Measurements from ENCODE around the gene TAB2. TPM values are rescaled to one million over a fixed set of nuclear protein-coding genes. Genes with fewer than 3 reads are reported as not detected.

Gene TAB2
- total RNA-seq, 1 experiment from 2014 or later = 56.2 TPM

DNA sequence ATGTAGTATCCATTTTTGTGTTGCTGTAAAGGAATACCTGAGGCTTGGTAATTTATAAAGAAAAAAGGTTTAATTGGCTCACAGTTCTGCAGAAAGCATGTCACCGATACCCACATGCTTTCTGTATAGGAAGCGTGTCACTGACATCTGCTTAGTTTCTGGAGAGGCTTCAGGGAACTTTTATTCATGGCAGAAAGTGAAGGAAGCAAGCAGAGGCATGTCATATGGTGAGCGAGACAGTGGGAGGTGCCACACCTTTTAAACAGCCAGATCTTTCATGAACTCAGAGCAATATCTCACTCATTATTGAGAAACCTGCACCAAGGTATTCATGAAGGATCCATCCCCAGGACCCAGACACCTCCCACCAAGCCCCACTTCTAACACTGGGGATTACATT lies 86.0 kb downstream of the TAB2 start:
- Histone ChIP-seq H3K56ac (ENCODE audit: insufficient read length, low read depth, low read length) (no peak overlapping the region), H3K23me2 (ENCODE audit: insufficient read length, low read depth, low read length, poor library complexity, severe bottlenecking) (no peaks in the 10 kb centered on the region), H2BK120ac (ENCODE audit: low read depth, low read length, poor library complexity, severe bottlenecking) (no peak overlapping the region), H2BK12ac (ENCODE audit: insufficient read length, low read depth, low read length) (no peak overlapping the region), H3K27me3 (ENCODE audit: insufficient read depth, low read length) (no peaks in the 10 kb centered on the region), H3K14ac (ENCODE audit: insufficient read depth, low read length) (no peak overlapping the region), H4K20me1 (ENCODE audit: control insufficient read depth, insufficient read depth, insufficient read length) (no peaks in the 10 kb centered on the region), H4K8ac (replicated peaks; ENCODE audit: insufficient read length, low read depth, low read length) (no peak overlapping the region), H2AFZ (ENCODE audit: low read length) (no peak overlapping the region), H3K4me2 (ENCODE audit: insufficient read depth, insufficient read length, low read length) (no peak overlapping the region), H3K79me2 (ENCODE audit: insufficient read depth, low read length) (no peaks in the 10 kb centered on the region), H3K9ac (ENCODE audit: extremely low read depth, insufficient read length, low read length) (no peak overlapping the region), H2BK5ac (ENCODE audit: insufficient read length, low read length) (no peak overlapping the region), H2BK15ac (ENCODE audit: low read depth, low read length) (no peak overlapping the region), H3K4me1 (ENCODE audit: insufficient read depth, low read length) (no peaks in the 10 kb centered on the region), H2AK5ac (ENCODE audit: insufficient read length, low read length) (no peak overlapping the region), H2BK20ac (ENCODE audit: low read depth, low read length, poor library complexity, severe bottlenecking) (no peak overlapping the region), H3K23ac (ENCODE audit: insufficient read length, low read depth, low read length) (no peak overlapping the region), H3K18ac (ENCODE audit: insufficient read length, low read depth, low read length) (no peak overlapping the region), H3K4ac (ENCODE audit: low read depth, low read length) (no peak overlapping the region), H3T11ph (ENCODE audit: low read length) (no peak overlapping the region), H3K27ac (ENCODE audit: insufficient read length, low read depth, low read length) (no peak overlapping the region), H3K9me3 (ENCODE audit: control insufficient read depth, low read depth, low read length) (no peaks in the 10 kb centered on the region), H4K5ac (ENCODE audit: insufficient read length, low read depth, low read length) (no peak overlapping the region), H4K91ac (ENCODE audit: insufficient read length, low read depth, low read length) (no peak overlapping the region), H3K79me1 (ENCODE audit: insufficient read depth, low read depth, low read length, poor library complexity, severe bottlenecking) (no peaks in the 10 kb centered on the region)
- TF ChIP-seq, protein P1, sequence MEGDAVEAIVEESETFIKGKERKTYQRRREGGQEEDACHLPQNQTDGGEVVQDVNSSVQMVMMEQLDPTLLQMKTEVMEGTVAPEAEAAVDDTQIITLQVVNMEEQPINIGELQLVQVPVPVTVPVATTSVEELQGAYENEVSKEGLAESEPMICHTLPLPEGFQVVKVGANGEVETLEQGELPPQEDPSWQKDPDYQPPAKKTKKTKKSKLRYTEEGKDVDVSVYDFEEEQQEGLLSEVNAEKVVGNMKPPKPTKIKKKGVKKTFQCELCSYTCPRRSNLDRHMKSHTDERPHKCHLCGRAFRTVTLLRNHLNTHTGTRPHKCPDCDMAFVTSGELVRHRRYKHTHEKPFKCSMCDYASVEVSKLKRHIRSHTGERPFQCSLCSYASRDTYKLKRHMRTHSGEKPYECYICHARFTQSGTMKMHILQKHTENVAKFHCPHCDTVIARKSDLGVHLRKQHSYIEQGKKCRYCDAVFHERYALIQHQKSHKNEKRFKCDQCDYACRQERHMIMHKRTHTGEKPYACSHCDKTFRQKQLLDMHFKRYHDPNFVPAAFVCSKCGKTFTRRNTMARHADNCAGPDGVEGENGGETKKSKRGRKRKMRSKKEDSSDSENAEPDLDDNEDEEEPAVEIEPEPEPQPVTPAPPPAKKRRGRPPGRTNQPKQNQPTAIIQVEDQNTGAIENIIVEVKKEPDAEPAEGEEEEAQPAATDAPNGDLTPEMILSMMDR (conservative IDR thresholded peaks at IDR 0.05) = no peak
- no peak overlapping the region for H3K4me3 Mint-ChIP-seq
- H3K27ac Mint-ChIP-seq = no peak overlapping the region
- no CpG with 5 or more reads among the region's 3 CpGs for WGBS (ENCODE audit: extremely low coverage, insufficient read length, low lambda C conversion rate)
- H3K36me3 Mint-ChIP-seq (ENCODE audit: insufficient read depth in 1 of 3, low read depth in 3 of 3) = peaks cover 19 to 53% (median 50%) of the 10 kb centered on the region in 3 experiments; a peak in 6 of 7 replicates
- no peaks in the 10 kb centered on the region for H3K4me1 Mint-ChIP-seq
- H3K27me3 Mint-ChIP-seq (ENCODE audit: low read depth) = no peaks in the 10 kb centered on the region
- no peak for DNase-seq
- H3K9me3 Mint-ChIP-seq = no peaks in the 10 kb centered on the region
